Measurements from ENCODE around the gene ASPN.

The ASPN gene

DNA sequence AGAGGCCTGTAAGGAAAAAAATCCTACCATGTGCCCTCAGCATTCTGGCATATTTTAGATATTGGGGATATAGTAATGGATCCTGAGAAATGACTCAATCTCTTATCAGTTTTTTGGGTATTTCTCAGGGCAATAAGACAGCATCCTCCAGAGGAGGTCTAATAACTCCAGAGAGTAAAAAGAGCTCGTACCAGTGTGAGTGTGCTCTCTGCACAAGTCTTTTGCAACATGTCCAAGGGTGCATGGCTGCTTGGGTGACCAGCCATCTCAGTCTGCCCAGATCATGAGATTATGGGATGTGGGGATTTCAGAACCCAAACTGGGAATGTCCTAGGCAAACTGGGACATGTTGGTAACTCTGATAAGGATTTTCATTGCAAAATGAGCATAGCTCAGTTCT, 15.3 kb downstream of the ASPN start:
- no peak for DNase-seq

DNA sequence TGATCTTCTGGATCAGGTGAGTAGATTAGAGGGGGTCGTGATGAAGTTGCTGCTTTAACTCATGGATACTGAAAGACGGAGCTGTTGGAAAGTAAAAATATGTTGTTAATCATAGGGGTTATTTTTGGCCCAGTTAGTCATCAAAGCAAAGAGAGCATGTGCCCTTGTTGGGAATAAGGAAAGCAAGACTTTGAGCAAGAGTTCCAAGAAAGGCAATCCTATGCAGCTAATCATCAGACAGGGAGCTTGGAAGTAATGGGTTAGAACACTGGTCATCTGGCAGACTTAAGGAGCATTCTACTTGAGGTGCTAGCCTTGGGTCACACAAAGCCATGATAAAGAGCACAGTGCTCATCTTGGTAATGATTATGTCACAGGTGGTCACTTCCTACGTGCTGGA, 18.3 kb downstream of the ASPN start:
- peak; percentile 83 for DNase-seq

DNA sequence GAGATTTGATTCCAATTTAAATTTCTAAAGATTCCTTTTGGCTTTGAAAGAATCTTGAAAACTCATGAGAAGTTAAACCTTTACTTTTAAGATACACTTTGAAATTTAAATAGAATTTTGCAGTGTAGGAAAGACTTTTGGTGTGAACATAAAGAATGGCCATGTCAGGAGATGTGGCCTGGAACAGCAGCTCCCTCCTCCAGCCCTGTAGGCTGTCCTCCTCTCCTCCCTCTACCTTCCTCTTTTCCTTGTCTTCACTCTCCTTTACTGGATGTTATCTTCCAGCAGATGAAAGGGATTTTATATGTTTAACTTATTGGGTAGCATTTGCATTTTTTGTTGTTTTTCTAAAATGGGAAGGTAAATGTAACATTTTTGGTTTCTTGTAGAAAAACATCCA, 18.9 kb downstream of the ASPN start:
- DNase-seq: no peak

DNA sequence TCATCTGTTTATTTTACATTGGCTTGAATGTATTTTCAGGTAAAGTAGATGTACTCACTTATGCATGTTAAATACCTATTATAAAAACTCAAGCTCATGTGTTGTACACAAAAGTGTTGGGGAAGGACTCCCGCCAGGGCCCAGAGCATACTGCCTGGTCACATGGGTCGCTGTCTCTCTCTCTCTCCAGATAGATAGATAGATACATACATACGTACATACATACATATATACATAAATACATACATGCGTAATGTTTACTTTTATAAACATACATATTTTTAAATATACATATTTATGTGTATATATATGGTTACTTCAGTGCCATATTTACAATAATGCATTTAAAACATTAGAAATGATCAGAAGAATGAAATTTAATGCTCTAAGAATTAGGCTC, 24.7 kb downstream of the ASPN start:
- DNase-seq: no peak

DNA sequence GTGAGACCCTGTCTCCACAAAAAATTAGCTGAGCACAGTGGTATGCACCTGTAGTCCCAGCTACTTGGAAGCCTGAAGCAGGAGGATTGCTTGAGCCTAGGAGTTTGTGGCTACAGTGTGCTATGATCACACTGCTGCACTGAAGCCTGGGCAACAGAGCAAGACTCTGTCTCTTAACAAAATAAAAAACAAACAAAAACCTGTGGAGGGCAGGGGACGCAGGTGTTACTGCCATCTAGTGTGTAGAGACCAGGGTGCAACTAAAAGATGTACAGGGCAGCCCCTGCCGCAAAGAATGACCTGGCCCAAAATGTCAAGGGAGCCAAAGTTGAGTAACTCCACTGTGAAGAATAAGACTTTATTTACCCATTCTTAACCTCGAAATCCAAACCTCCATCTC, 27.1 kb downstream of the ASPN start:
- DNase-seq: no peak

DNA sequence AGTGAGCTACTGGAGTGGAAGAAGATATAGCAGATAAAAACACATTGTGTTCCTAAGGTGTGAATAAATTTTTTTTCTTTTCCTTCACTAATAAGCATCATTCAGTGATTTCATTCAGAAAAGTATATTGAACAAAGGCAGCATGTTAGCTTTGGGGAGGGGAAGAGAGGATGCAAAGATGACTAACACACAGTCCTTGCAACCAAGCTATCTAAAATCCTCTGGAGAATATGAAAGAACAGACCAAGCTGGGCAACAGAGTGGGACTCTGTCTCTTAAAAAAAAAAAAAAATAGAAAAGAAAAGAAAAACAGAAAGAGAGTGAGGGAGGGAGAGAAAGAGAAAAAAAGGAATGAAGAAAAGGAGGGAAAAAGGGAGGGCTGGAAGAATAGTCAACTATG, 35.8 kb downstream of the ASPN start:
- no peak for DNase-seq

DNA sequence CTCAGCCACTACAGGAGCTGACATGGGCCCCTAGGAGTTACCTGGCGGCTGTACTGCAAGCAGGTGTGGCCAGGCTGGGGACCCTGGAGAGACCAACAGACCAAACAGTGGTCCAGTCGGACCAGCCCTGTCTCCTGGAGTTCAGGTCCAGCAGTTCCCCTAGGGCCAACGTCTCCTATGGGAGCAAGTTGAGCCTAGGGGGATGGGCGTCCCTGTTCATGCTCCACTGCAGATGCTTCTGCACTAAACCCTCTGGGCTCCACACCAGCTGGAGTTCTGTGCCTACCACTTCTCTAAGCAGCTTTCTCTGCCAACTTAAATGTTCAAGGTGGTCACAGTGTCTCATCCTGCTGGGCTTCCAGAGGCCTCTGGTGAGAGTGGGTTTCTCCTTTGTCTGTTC, 37.5 kb downstream of the ASPN start:
- no peak for DNase-seq

DNA sequence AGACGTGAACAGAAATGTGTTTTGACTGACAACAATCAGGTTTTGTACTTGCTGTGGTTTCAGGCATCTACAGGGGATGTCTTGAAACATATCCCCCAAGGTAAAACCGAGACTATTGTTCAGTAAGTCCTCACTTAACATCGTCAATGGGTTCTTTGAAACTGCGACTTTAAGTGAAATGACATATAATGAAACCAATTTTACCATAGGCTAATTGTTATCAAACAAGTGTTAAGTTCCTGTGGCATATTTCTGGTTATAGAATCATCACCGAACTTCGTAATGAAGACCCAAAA, 41.6 kb downstream of the ASPN start:
- DNase-seq: no peak

DNA sequence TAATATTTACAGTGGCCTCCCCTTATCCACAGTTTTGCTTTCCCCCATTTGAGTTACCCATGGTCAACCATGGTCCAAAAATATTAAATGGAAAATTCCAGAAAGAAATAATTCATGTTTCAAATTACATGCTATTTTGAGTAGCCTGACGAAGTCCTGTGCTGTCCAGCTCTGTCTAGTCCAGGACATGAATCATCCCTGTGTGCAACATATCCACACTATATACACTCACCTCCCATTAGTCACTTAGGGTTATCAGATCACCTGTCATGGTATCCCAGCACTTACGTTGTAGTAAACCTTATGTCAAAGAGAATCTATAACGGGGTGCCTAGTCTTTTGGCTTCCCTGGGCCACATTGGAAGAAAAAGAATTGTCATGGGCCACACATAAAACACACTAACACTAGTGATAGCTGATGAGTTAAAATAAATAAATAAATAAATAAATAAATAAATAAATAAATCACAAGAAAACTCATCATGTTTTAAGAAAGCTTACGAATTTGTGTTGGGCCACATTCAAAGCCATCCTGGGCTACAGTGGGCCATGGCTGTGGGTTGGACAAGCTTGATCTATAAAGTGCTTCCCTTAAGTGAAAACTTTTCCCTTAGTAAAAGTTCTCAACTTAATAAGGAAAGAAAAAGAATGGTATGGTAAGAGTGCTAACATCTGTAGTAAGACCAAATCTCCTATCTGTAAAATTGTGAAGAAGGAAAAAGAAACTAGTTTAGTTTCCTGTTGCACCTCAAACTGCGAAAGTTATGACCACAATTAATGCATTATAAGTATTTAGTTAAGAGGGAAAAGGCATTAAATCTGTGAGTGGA, 42.2 kb downstream of the ASPN start:
- DNase-seq: peak; percentile 28

DNA sequence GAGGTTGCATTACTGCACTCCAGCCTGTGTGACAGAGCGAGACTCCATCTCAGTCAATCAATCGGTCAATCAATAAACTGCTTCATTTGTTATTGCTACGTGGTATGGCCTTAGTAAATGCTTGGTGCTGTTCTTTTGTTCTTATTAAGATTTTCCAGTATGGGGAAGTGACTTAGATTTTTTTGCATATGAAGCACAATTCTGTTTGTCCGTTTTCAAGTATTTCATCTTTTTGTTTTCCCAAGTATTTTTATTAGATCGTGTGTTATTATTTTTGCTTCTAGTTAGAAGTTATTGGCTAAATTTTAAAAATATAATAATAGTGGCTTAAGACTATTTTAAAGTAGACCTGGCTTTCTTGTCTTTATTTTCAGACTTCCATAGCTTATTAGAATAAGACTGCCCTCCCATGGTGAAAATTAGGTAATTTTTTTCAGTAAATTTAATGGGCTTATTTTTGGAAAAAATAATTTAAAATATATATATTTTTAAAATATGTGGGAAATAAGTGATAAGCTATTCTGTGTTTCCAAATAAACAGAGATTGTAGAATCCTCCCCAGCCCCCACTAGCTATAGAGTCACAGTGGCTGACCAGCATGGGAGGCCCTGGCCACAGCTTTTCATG, 43.3 kb downstream of the ASPN start:
- peak; percentile 8 for DNase-seq

DNA sequence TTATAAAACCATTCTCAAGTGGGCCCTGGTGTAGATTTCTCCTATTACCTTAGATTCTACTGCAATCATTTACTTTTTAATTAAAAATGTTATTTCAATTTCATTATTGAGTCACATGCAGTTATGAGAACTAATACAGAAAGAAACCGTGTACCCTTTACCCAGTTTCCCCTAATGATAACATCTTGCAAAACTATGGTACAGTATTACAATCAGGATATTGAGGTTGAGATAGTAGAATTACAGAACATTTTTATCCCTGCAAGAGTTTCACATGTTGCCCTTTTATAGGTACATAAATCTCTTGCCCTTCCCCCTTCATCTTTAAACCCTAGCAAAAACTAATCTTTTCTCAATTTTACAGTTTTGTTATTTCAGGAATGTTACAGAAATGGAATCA, 47.0 kb downstream of the ASPN start:
- DNase-seq: no peak

DNA sequence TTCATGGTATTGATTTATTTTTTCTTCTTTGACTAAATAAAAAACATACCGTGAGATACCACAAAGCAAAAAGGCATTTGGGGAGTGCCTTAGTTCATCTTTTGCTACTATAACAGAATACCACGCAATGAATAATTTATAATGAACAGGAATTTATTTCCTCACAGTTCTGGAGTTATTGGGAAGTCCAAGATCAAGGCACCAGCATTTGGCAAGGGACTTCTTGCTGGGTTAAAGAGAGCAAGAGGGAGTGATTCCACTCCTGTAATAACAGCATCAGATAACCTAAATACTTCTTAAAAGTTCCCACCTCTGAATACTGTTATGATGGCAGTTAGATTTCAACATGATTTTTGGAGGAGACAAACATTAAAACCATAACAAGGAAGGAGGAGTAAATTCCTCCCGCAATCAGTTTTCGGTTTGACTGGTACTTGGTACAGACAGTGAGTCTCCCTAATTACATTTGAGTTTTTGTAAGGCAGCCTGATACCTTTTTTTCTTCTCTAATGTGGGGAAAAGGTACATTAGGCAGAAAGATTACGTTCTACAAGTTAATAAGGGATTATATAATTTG, 49.2 kb downstream of the ASPN start:
- no peak for DNase-seq

DNA sequence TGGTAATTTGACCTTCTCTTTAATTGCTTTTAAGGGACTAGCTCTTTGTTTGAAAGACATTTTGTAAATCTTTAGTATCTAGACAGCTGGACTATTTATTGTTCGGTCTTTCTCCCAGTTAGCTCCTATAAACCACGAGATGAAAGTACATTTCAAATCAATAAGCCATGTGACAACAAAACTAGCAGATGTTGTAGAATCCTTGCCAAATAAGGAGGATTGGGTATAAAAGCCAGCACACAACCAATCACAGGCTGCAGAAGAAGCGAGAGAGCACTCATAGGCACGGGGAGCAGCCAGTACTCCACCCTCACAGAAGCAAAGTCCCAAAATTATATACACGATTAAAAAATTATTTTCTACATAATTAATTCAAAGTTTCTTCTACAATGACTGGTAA, 50.0 kb downstream of the ASPN start:
- DNase-seq: no peak

DNA sequence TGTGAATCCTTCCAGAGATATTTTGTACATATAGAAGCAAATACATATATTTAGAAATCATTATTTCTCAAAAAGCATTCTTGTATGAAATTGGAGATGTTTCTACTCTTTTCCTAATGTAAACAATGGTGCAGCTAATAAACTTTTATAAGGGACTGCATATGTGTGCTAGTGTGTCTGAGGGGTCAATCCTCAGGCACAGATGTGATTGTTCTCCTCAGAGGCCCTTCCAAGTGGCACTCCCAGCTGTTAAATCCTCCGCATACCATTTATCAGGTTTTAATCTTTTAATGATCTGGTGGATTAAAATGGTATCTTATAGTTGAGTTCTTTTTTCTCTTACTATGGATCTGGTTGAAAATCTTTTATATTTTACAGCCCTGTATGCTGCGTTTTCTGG, 52.5 kb downstream of the ASPN start:
- DNase-seq: no peak

DNA sequence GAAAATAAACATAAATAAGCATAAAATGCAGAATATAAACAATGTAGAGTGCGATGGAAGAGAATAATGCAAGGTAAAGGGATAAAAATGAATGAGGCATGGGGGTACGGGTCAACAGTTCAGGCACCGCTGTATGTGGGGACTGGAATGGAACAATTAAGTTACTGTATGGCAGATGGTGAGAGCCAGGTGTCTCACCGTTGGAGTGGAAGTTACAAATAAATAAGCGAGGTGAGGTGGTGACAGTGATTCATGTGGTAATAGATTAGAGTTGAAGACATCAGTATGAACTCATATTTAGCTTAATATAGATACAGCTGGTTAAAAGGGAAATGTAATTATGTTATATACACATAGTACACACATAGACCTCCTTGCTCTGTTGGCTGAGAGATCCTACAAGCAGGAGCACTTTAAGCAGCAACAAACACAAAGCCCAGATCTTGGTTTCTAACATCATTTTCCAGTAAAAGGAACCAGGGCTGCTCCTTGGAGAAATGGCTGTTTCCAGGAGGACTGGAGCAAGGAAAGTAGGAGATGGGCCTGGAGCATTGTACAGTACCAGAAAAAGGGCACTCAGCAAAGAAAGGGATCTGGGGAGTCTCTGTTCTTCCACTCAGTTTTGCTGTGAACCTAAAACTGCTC, 55.7 kb downstream of the ASPN start:
- DNase-seq: no peak

DNA sequence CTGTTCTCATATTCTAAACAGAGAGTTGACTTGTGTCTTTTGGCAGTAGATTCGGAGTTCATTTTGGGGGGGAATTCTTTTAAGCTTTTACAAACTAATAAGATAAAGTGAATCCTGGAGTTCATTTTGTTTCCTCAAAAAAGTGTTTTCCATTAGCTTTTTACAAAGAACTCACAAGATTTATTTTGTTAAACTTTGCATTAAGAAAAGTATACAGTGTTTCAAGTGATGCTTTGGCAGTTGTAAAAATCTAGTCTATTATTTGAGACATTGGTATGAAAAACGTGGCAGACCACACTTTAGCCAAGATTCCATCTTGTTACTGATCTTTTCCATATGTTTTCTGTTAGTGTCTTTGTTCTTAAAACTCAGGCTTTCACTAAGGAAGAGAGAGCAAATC, 56.8 kb downstream of the ASPN start:
- DNase-seq: no peak

DNA sequence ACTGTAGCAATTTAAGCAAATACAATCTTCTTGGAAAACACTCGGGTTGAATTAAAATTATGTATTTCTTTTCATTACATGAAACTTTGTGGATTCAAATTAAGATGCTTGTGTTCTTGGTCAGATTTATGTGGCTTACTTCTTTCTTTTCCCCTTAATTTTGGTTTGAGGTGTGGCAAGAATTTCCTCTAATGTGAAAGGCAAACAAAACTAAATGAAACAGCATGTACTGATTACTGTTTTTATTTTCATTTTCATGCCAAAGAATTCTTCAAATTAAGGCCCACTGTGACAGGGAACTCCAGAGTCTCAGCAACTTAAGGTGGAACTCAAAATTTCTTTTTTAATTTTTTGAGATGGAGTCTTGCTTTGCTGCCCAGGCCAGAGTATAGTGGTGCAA, 58.0 kb downstream of the ASPN start, which contains the start of gene OMD:
Gene OMD (minus strand): TSS at position 132 of the 400 bp plus-strand sequence. CDS start 6,913 bp downstream, outside the sequence.
- DNase-seq: no peak

DNA sequence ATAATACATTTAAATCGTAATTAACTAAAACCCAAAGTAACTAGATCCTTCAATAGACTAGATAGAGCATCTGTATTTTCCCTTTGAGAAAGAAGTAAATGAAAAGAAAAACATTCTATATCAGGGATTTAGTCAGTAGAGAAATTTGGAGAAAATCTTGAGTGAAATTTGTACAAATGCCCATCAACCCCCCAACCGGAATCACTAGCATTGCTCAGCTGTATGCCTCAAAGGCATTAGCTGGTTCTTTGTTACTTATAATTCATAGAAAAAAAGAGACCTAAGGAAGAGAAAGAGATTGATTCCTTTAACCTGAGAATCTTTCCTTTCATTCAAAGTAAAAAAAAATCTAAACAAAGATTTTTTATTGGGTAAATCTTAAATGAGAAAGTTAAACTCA, 58.7 kb downstream of the ASPN start:
- no peak for DNase-seq

DNA sequence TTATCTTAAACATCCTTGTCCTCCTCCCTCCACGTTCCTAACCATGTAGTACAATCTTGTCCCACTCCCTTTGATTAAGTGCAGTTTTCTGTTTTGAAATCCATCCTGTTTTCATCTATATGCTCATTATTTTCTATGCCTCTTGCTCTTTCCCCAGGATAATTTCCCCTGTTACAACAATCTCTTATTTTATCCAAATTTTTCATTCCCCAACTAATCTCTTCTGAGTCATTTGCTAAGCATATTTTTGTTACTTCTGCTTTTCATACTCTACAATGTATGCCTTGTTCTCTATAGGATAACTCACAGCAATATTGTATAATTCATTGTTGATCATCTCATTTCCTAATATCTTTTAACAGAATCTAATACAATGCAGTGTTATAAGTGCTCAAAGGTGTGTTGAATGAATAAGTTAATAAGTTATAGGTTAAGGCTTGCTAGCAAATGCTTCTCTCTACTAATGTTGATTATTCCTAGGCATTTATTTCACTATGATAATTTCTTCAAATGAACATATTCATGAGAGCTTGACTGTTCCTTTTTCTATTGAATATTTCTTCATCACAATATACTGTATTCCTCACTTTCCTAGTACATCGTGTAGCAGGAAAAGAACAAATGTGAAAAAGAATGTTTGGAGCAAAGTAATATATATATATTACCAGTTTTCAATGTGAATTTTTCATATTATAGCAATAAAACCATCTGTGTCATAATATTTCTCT, 59.5 kb downstream of the ASPN start:
- no peak for DNase-seq

DNA sequence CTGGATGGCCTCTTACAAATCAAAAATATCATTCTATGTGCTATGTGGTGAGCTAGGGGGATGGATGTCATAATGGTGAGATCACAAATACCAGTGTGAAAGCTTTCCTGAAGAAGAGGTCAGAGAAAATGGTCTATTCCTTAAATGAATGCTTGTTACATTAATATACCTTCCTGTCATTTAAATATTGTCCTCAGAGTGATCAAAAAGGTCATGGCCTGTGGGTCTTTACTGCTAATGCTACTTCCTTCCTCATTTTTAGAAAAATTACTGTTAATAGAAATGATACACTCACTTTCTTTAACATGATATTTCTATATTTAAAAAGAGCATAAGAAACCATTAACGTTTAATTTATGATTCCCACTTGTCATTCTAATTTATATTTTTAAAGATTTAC, 67.7 kb downstream of the ASPN start:
- DNase-seq: peak; percentile 4

DNA sequence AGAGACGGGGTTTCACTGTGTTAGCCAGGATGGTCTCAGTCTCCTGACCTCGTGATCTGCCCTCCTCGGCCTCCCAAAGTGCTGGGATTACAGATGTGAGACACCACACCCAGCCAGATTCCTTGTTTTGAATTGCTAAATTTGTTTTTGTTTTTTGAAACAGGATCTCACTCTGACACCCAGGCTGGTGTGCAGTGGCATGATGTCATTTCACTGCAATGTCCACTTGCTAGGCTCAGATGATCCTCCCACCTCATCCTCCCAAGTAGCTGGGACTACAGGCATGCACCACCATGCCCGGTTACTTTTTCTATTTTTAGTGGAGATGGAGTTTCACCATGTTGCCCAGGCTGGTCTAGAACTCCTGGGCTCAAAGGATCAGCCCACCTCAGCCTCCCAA, 71.1 kb downstream of the ASPN start:
- peak; percentile 15 for DNase-seq

DNA sequence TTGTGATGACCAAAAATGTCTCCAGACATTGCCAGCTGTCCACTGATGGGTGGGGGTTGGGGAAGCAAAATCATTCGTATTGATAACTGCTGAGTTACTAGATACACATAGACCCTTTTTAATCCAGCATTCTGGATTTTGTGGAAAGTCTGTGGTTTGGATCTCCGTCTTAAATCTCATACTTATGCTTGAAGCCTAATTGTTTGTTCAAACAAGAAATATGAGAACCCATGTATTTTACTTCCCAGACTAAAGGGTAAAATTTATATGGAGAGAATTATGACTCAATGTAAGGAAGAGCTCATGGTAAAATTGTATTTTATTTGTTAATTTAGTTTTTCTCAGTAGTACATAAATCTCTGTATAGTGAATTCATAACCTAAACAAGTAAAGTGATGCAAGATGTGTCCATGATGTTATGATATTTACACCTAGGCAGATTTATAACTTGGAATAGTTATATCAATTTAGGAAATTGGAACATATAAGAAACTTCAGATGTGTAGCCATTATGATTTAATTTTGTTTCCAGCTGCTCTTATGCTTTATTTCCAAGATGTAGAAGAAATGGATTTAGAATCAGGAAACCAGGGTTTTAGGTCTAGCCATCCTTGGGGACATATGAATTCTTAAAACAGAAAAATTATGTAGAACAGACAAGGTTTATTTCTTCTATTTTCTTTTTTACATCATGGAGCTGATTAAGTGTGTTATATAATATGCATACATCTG, 73.4 kb downstream of the ASPN start:
- no peak for DNase-seq

DNA sequence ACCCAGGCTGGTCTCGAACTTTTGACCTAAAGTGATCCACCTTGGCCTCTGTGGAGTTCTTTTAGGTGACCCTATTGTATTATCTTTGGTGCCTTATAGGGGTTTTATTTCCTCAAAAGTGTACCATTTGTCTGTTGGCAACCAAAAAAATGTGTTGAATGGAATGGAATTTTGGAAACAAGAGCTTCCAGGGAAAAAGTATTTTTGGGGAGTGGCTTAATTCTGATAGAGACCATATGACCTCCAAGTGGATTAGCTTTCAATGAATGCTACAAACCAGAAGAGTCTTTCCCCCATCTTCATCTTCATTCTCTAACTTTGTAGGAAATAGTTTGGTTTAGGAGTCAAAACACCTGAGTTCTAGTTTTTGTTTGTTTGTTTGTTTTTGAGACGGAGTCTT, 74.5 kb downstream of the ASPN start:
- no peak for DNase-seq

Data from EL (cell line).